Activated CD8-positive, alpha-beta memory T cell treated with anti-CD3 and anti-CD28 coated beads, Interleukin-2, amount 10 ng/mL, durations not matched to agents 7 days and 5 days (primary cell): ENCODE measurements around the gene RXFP2. TPM values are rescaled to one million over a fixed set of nuclear protein-coding genes. Genes with fewer than 3 reads are reported as not detected.

Experiments
- ATAC-seq: fragments of 150-1000 bp; cut with Tn5 transposase; one replicate; pipeline ENCODE4 v1.10.0; 2021; ENCODE audit warnings: moderate library complexity
- CTCF ChIA-PET: fragments of 350-600 bp; sonication (Branson Sonifier 250); formaldehyde crosslinking; loops from one replicate; lab custom pipeline; 2021; ENCODE audit warnings: antibody characterized with exemption; lab: Charles Lee
- DNase-seq: peaks from one replicate; pipeline ENCODE4 v3.0.0-alpha.2; 2020
- H3K27ac Mint-ChIP-seq: one replicate; pipeline ENCODE4 v1.8.0; 2021; ENCODE audit warnings: mild to moderate bottlenecking, mixed read lengths
- H3K27me3 Mint-ChIP-seq: one replicate; pipeline ENCODE4 v1.8.0; 2021; ENCODE audit warnings: mixed read lengths
- H3K36me3 Mint-ChIP-seq: one replicate; pipeline ENCODE4 v1.8.0; 2021; ENCODE audit warnings: mild to moderate bottlenecking, mixed read lengths
- H3K4me1 Mint-ChIP-seq: one replicate; pipeline ENCODE4 v1.8.0; 2021; ENCODE audit warnings: mixed read lengths
- H3K4me3 Mint-ChIP-seq: one replicate; pipeline ENCODE4 v1.8.0; 2021; ENCODE audit warnings: mild to moderate bottlenecking, moderate library complexity, mixed read lengths
- H3K9me3 Mint-ChIP-seq: one replicate; pipeline ENCODE4 v1.8.0; 2022; ENCODE audit warnings: low read depth, mixed read lengths
- total RNA-seq, 2 experiments: library from RNA; stranded (reverse); gene quantifications; one replicate each; pipeline ENCODE4 v1.2.3, GENCODE V29; 2021

Gene RXFP2
- total RNA-seq, 2 experiments from 2014 or later, result not detected

- H3K4me3 Mint-ChIP-seq, result no peak overlapping the region
- H3K36me3 Mint-ChIP-seq, result no peaks in the 10 kb centered on the region
- H3K27me3 Mint-ChIP-seq, result peaks cover 30% of the 10 kb centered on the region
- ATAC-seq (no peak), DNase-seq (no peak)
- CTCF ChIA-PET, result no interaction called here
- no peak overlapping the region for H3K27ac Mint-ChIP-seq
- no peaks in the 10 kb centered on the region for H3K9me3 Mint-ChIP-seq
- peaks cover 4% of the 10 kb centered on the region for H3K4me1 Mint-ChIP-seq
Observed at GRCh38 chr13:31851216-31851615, 111.9 kb downstream of the RXFP2 start.
